Head of caudate nucleus (tissue), 42 donors: Measurements from ENCODE around the gene DYNLL1.
"Not testable (repeated sequence)": the region's sequence is repeated elsewhere in the genome, so short reads cannot be mapped to it uniquely, and the experiment has no call there.

Source experiments
- DNase-seq, 42 donors: peaks; one replicate each; pipeline versions ENCODE4 v3.0.0 to v3.0.0-alpha.2; 2020 to 2021; ENCODE audit warnings: mixed read lengths in 7 of 42
- intact Hi-C: fragments of 100-400 bp; cut with DNase I; formaldehyde crosslinking; loops from one replicate; pipeline ENCODE4 v1.15.0; 2022

DYNLL1 gene

GRCh38 chr12:120497524-120498150, 1.7 kb downstream of the DYNLL1 start:
- intact Hi-C loops: loop anchor here (5.0 kb wide), 1 partner anchor 50 kb away; the partner anchor contains the start of genes GATC and TRIAP1
- DNase-seq: no peak

- no peak for DNase-seq
- intact Hi-C loops: loop anchor here (5.0 kb wide), 1 partner anchor 52 kb away; the partner anchor contains the start of genes GATC and TRIAP1
These were observed 3.1 kb downstream of the DYNLL1 start for GRCh38 chr12:120498870-120499515.

GRCh38 chr12:120500581-120500980, 4.7 kb downstream of the DYNLL1 start:
- intact Hi-C loops: no loop called here
- no peak for DNase-seq

- intact Hi-C loops: no loop called here
- DNase-seq: no peak
These were observed 8.7 kb downstream of the DYNLL1 start for GRCh38 chr12:120504587-120504986.

- intact Hi-C loops: no loop called here
These were observed 12.6 kb downstream of the DYNLL1 start for GRCh38 chr12:120508537-120508936.

GRCh38 chr12:120514002-120514401, 18.1 kb downstream of the DYNLL1 start:
- intact Hi-C loops: no loop called here
- peak in 39 of 42 donors; percentile 22 to 85 (median 67) for DNase-seq

More at GRCh38 chr12:120508537-120508936, 12.6 kb downstream of the DYNLL1 start:
- no peak for DNase-seq

GRCh38 chr12:120515496-120515895, 19.6 kb downstream of the DYNLL1 start:
- intact Hi-C loops: no loop called here
- peak in 15 of 42 donors; percentile 15 to 70 (median 35) for DNase-seq

GRCh38 chr12:120519324-120519723, 23.4 kb downstream of the DYNLL1 start:
- intact Hi-C loops, DNase-seq: not testable (repeated sequence)

GRCh38 chr12:120522568-120522967, 26.7 kb downstream of the DYNLL1 start:
- DNase-seq: no peak
- intact Hi-C loops: no loop called here

GRCh38 chr12:120528861-120529525, 33.1 kb downstream of the DYNLL1 start, which contains the start of gene COQ5:
Gene COQ5, minus strand, starts transcription at chr12:120529158. Its CDS starts 17 bp downstream, at chr12:120529141.
- intact Hi-C loops: loop anchor here (5.0 kb wide), 1 partner anchor 62 kb away; the partner anchor contains the start of gene SRSF9
- peak; percentile 91 to 98 (median 95) for DNase-seq

GRCh38 chr12:120529641-120530417, 33.9 kb downstream of the DYNLL1 start:
- peak in 3 of 42 donors; percentile 15 to 38 (median 18) for DNase-seq
- intact Hi-C loops: loop anchor here (5.0 kb wide), 1 partner anchor 63 kb away; the partner anchor contains the start of gene SRSF9

GRCh38 chr12:120530418-120530761, 34.5 kb downstream of the DYNLL1 start:
- intact Hi-C loops, DNase-seq: not testable (repeated sequence)

- DNase-seq: no peak
- intact Hi-C loops: no loop called here
These were observed 36.9 kb downstream of the DYNLL1 start for GRCh38 chr12:120532701-120533238.

GRCh38 chr12:120534203-120534702, 38.3 kb downstream of the DYNLL1 start, which contains the start of gene RNF10:
Gene RNF10, plus strand, starts transcription at chr12:120534356. Its CDS starts 456 bp downstream, at chr12:120534812.
- intact Hi-C loops: no loop called here

GRCh38 chr12:120534703-120535655, 39.1 kb downstream of the DYNLL1 start:
- DNase-seq: peak in 23 of 42 donors; percentile 11 to 54 (median 25)
- intact Hi-C loops: no loop called here

More at GRCh38 chr12:120534203-120534702, 38.3 kb downstream of the DYNLL1 start, which contains the start of gene RNF10:
- peak; percentile 63 to 93 (median 82) for DNase-seq

GRCh38 chr12:120536064-120536791, 40.3 kb downstream of the DYNLL1 start:
- no peak for DNase-seq
- intact Hi-C loops: no loop called here

- DNase-seq: no peak
- intact Hi-C loops: no loop called here
These were observed 41.9 kb downstream of the DYNLL1 start for GRCh38 chr12:120537856-120538220.
